Gastroesophageal sphincter (tissue), 4 donors: ENCODE results near the gene IFNGR2. TPM values are rescaled to one million over a fixed set of nuclear protein-coding genes. Genes with fewer than 3 reads are reported as not detected.
A peak's percentile ranks its signal among the peaks of the same experiment; 100 is the strongest.

ENCODE experiments used
- ATAC-seq: fragments of 150-250 bp; one replicate; pipeline ENCODE4 v1.9.1; 2016; ENCODE audit warnings: mild to moderate bottlenecking, moderate library complexity
- H3K27ac ChIP-seq, 4 donors: fragments of 200-600 bp; sonication (generic) in 3 of 4; 1 replicate in 3 of 4; 2 replicates in 1 of 4; pipeline ENCODE4 v1.5.1; 2016 to 2019
- H3K27me3 ChIP-seq: fragments of 200-600 bp; sonication (generic); one replicate; pipeline ENCODE4 v1.5.1; 2019
- H3K36me3 ChIP-seq, 2 donors: fragments of 200-600 bp; sonication (generic); one replicate each; pipeline ENCODE4 v1.5.1; 2019; ENCODE audit warnings: control low read depth in 1 of 2
- H3K4me1 ChIP-seq, 3 donors: fragments of 200-600 bp; sonication (generic); 1 replicate in 2 of 3; 2 replicates in 1 of 3; pipeline ENCODE4 v1.5.1; 2016 to 2019; ENCODE audit warnings: control low read depth in 2 of 3
- H3K4me3 ChIP-seq, 2 donors: fragments of 200-600 bp; sonication (generic); one replicate each; pipeline ENCODE4 v1.5.1; 2019; ENCODE audit warnings: mild to moderate bottlenecking in 1 of 2, moderate library complexity in 1 of 2
- H3K9me3 ChIP-seq, 3 donors: fragments of 200-600 bp; sonication (generic); one replicate each; pipeline ENCODE4 v1.5.1; 2017 to 2019; ENCODE audit warnings: control low read depth in 2 of 3
- CTCF ChIP-seq, 4 experiments: fragments of 200-600 bp in 2 of 4; fragments of 450-650 bp in 2 of 4; sonication (generic) in 1 of 4; IDR thresholded peaks; one replicate each; pipeline ENCODE4 v1.5.1; 2017 to 2019; ENCODE audit warnings: antibody characterized with exemption in 4 of 4, mild to moderate bottlenecking in 2 of 4, moderate library complexity in 2 of 4
- EP300 ChIP-seq: sonication (generic); formaldehyde crosslinking; IDR thresholded peaks from one replicate; pipeline ENCODE4 v1.6.1; 2017; ENCODE audit warnings: antibody characterized with exemption, mild to moderate bottlenecking
- POLR2A ChIP-seq, 2 donors: fragments of 450-650 bp; IDR thresholded peaks; one replicate each; pipeline ENCODE4 v1.6.1; 2017; ENCODE audit warnings: antibody characterized with exemption in 2 of 2, mild to moderate bottlenecking in 2 of 2, moderate library complexity in 1 of 2
- POLR2AphosphoS5 ChIP-seq: sonication (generic); formaldehyde crosslinking; IDR thresholded peaks from one replicate; pipeline ENCODE4 v1.6.1; 2017; ENCODE audit warnings: antibody characterized with exemption
- WGBS, 2 donors: methylation state at CpG; one replicate each; pipeline ENCODE4 v1.1.5; 2018; ENCODE audit warnings: low coverage in 1 of 2; 5-methylcytosine and 5-hydroxymethylcytosine counted together
- total RNA-seq, 4 donors: library from RNA; depleted of rRNA; stranded (reverse); fragments of >200 nt; gene quantifications; one replicate each; pipeline ENCODE4 v1.1.0, GENCODE V29; 2016

IFNGR2 gene
- total RNA-seq, 4 donors from 2014 or later = 19.6 to 53.7 (median 41.1) TPM

GRCh38 chr21:33433425-33434114 lies 30.4 kb downstream of the IFNGR2 start:
- H3K27ac ChIP-seq = peak overlapping the region in 3 of 4 donors; percentile 76 to 82 (median 77)
- H3K9me3 ChIP-seq = no peaks in the 10 kb centered on the region
- peaks cover 0 to 100% of the 10 kb centered on the region in 2 donors for H3K36me3 ChIP-seq
- no peak overlapping the region for H3K4me3 ChIP-seq
- no peak for ATAC-seq
- H3K27me3 ChIP-seq = no peaks in the 10 kb centered on the region
- TF ChIP-seq EP300 (no peak), POLR2A (IDR thresholded peaks at IDR 0.05) (no peak), CTCF (IDR thresholded peaks at IDR 0.05) (no peak), POLR2AphosphoS5 (peak; percentile 9)
- peaks cover 0 to 28% (median 16%) of the 10 kb centered on the region in 3 donors for H3K4me1 ChIP-seq
- 78 to 83% methylated on average over 2 to 6 of the region's 8 CpGs for WGBS, 2 donors

- H3K27ac ChIP-seq = peak overlapping the region; percentile 62 to 82 (median 76)
- peaks cover 0 to 28% (median 11%) of the 10 kb centered on the region in 3 donors for H3K4me1 ChIP-seq
- ATAC-seq = peak; percentile 95
- TF ChIP-seq POLR2AphosphoS5 (peak; percentile 91), POLR2A (IDR thresholded peaks at IDR 0.05) (no peak), EP300 (no peak)
- no peaks in the 10 kb centered on the region for H3K27me3 ChIP-seq
- H3K36me3 ChIP-seq = peaks cover 0 to 98% of the 10 kb centered on the region in 2 donors
- WGBS, 2 donors = 41 to 62% methylated on average over 3 of the region's 5 CpGs
- H3K4me3 ChIP-seq = no peak overlapping the region
- no peaks in the 10 kb centered on the region for H3K9me3 ChIP-seq
These were observed 31.7 kb downstream of the IFNGR2 start for GRCh38 chr21:33434770-33435360.

DNA sequence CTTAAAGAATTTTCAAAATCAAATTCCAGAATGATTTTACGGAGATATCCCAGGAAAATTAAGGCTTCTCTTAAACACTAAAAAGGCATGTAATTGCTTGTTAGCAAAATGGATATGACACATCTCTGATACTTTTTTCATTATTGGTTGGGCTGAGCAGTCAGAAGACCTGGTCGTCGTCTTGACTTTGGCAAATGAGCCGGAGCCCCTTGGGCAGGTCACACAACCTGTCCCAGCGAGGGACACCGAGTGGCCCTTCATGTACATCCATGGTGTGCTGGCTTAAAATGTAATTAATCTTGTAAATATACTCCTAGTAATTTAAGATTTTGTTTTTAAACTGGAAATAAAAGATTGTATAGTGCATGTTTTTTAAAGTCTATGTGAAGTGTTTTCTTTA lies 33.9 kb downstream of the IFNGR2 start:
- WGBS, 2 donors = 58 to 78% methylated on average over 4 to 6 of the region's 6 CpGs
- H3K27ac ChIP-seq = no peak overlapping the region
- no peak overlapping the region for H3K4me3 ChIP-seq
- no peak for ATAC-seq
- H3K27me3 ChIP-seq = no peaks in the 10 kb centered on the region
- no peaks in the 10 kb centered on the region for H3K9me3 ChIP-seq
- H3K36me3 ChIP-seq = peaks cover 0 to 81% of the 10 kb centered on the region in 2 donors
- peaks cover 0 to 36% (median 11%) of the 10 kb centered on the region in 3 donors for H3K4me1 ChIP-seq
- TF ChIP-seq POLR2A (IDR thresholded peaks at IDR 0.05) = no peak
- no peak for TF ChIP-seq CTCF (IDR thresholded peaks at IDR 0.05)
- TF ChIP-seq EP300 = no peak
- TF ChIP-seq POLR2AphosphoS5 = no peak

GRCh38 chr21:33441489-33442477 lies 38.6 kb downstream of the IFNGR2 start:
- 70 to 78% methylated on average over 2 to 7 of the region's 11 CpGs for WGBS, 2 donors

DNA sequence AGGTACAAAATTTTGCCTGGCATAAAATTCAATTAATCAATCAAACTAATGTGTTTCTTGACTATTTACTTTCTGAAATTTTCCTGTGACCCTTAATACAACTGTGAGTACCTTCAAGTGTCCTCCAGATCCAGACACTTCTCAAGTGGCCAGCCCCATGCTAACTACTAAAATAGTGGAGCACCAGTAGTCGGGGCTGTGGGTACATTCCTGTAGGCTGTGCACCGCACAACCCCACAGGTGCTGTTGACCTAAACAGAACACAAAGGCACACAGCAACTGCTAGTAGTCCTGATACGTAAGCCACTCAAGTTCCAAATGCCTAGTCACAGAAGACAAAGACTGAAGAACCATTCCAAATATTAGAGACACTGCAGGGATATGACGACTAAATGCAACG lies 40.0 kb downstream of the IFNGR2 start:
- Histone ChIP-seq H3K27me3 (no peaks in the 10 kb centered on the region), H3K4me3 (no peak overlapping the region), H3K9me3 (no peaks in the 10 kb centered on the region), H3K27ac (peak overlapping the region in 1 of 4 donors; percentile 68), H3K36me3 (peaks cover 0 to 54% of the 10 kb centered on the region in 2 donors), H3K4me1 (peaks cover 0 to 29% (median 6%) of the 10 kb centered on the region in 3 donors)
- TF ChIP-seq CTCF (IDR thresholded peaks at IDR 0.05) (no peak), POLR2AphosphoS5 (no peak), POLR2A (IDR thresholded peaks at IDR 0.05) (no peak), EP300 (no peak)
- ATAC-seq = no peak
- WGBS, 2 donors = 85 to 95% methylated on average over 3 to 5 of the region's 5 CpGs

More at GRCh38 chr21:33441489-33442477, 38.6 kb downstream of the IFNGR2 start:
- TF ChIP-seq POLR2AphosphoS5 = peak; percentile 60
- no peak for TF ChIP-seq POLR2A (IDR thresholded peaks at IDR 0.05)
- H3K9me3 ChIP-seq = no peaks in the 10 kb centered on the region
- peak; percentile 53 for ATAC-seq
- H3K27me3 ChIP-seq = no peaks in the 10 kb centered on the region
- H3K27ac ChIP-seq = peak overlapping the region in 3 of 4 donors; percentile 13 to 68 (median 55)
- H3K4me3 ChIP-seq = no peak overlapping the region
- H3K36me3 ChIP-seq = peaks cover 0 to 54% of the 10 kb centered on the region in 2 donors
- peaks cover 0 to 29% (median 6%) of the 10 kb centered on the region in 3 donors for H3K4me1 ChIP-seq
